Urinary bladder (tissue), 4 donors: ENCODE measurements around the gene PRAMEF5. TPM values are rescaled to one million over a fixed set of nuclear protein-coding genes. Genes with fewer than 3 reads are reported as not detected.
"Not testable (repeated sequence)": the region's sequence is repeated elsewhere in the genome, so short reads cannot be mapped to it uniquely, and the experiment has no call there.

Experiments used
- DNase-seq: peaks from one replicate; pipeline ENCODE4 v3.0.0-alpha.2; 2015; ENCODE audit errors: extremely low spot score
- H3K27ac ChIP-seq: one replicate; pipeline ENCODE4 v1.5.1; 2013; ENCODE audit warnings: low read depth, mild to moderate bottlenecking, moderate library complexity
- H3K36me3 ChIP-seq: one replicate; pipeline ENCODE4 v1.6.1; 2013; ENCODE audit warnings: mild to moderate bottlenecking, moderate library complexity; ENCODE audit not compliant: insufficient read depth
- H3K4me1 ChIP-seq: one replicate; pipeline ENCODE4 v1.6.1; 2013; ENCODE audit warnings: mild to moderate bottlenecking, moderate library complexity; ENCODE audit not compliant: insufficient read depth
- H3K4me3 ChIP-seq: one replicate; pipeline ENCODE4 v1.5.1; 2013; ENCODE audit warnings: low read depth, low read length
- WGBS: extraction: QIAGEN DNeasy Blood & Tissue Kit; methylation state at CpG from one replicate; pipeline ENCODE4 v1.1.7; 2013; 5-methylcytosine and 5-hydroxymethylcytosine counted together
- polyA plus RNA-seq: library from polyadenylated mRNA; stranded (reverse); fragments of 200-250 nt; gene quantifications from one replicate; pipeline ENCODE4 v1.2.3, GENCODE V29; 2013
- total RNA-seq: library from RNA; depleted of rRNA; stranded (reverse); fragments of >200 nt; gene quantifications from one replicate; pipeline ENCODE4 v1.2.3, GENCODE V29; 2014
- donor health status: healthy with polysubstance abuse.
- donor health status: healthy.

The PRAMEF5 gene
- not detected for total RNA-seq
- not detected for polyA plus RNA-seq

DNA sequence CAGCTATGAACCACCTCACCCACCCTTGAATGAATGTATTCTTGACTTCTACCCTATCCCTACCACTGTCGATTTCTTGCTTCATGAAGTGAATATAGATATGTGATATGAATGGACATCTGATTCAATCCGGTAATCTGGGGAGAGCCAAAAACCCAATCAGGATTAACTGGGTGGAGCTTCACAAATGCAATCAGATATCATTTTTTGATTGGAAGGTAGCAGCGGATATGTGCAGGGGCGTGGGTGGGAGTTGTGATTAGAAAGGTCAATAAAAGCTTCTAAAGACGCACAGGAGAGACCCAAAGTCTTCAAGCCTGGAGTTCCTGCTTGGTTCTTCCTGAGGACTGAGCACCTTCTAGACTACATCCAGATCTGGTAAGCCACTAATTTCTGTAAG lies at the start of gene PRAMEF5:
TSS of gene PRAMEF5 (plus strand) at position 301 of the 400 bp plus-strand sequence. CDS start 5,071 bp downstream, outside the sequence.
- not testable (repeated sequence) for DNase-seq, H3K4me3 ChIP-seq, H3K27ac ChIP-seq, H3K4me1 ChIP-seq, H3K36me3 ChIP-seq
- 92% methylated on average over 2 of the region's 5 CpGs for WGBS

DNA sequence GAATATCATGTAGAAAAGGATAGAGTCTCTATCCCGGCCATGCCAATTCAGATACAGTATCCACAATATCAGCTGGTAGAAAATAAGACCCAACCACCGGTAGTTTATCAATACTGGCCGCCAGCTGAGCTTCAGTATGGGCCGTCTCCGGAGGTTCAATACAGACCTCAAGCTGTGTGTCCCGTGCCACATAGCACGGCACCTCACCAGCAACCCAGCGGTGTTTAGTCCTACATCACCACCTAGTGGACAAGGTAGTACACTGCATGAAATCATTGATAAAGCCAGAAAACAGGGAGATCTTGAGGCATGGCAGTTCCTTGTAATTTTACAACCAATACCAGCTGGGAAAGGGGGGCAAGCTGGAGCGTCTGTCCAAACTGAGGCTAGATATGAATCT lies 45.3 kb upstream of the PRAMEF5 start:
- H3K4me3 ChIP-seq, H3K36me3 ChIP-seq, H3K27ac ChIP-seq, H3K4me1 ChIP-seq, DNase-seq: not testable (repeated sequence)
- WGBS = no CpG with 5 or more reads among the region's 9 CpGs

DNA sequence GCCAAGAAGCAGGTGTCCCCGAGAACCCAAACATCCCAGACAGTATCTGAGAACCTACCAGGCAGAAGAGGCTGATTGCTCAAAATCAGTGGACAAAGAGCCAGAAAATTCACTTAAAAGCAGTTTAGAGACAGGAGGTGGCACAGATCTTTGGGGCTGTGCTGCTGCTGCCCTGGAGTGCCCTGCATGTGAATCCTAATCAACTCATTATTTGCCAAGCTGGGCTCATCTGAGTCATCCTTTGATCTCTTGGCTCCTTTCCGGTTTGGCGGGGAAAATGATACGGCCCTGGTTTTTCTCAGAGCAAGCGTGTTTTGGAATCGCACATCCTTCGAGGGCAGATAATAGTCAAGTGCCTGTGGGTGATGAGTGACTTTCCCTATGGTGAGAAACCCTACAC lies 37.4 kb upstream of the PRAMEF5 start:
- not testable (repeated sequence) for H3K27ac ChIP-seq
- WGBS = no CpG with 5 or more reads among the region's 7 CpGs

DNA sequence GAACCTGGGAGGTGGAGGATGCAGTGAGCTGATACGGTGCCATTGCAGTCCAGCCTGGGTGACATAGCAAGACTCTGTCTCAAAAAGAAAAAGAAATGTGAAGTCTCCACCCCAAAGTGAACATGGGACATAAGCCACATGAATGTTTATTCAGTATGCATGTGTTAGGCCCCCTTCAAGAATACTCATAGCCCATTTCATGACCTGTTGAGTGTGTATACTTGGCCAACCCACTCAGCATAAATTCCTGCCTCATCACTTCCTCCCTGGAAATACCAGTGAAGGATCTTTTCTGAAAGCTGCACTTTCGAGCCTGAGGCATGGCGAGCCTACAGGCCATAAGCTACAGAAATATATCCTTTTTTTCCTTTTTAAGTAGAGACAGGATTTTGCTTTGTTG lies 34.8 kb upstream of the PRAMEF5 start:
- no CpG with 5 or more reads among the region's 3 CpGs for WGBS
- H3K36me3 ChIP-seq, DNase-seq: not testable (repeated sequence)

More for the DNA sequence above, 37.4 kb upstream of the PRAMEF5 start:
- DNase-seq, H3K4me1 ChIP-seq, H3K4me3 ChIP-seq, H3K36me3 ChIP-seq: not testable (repeated sequence)

DNA sequence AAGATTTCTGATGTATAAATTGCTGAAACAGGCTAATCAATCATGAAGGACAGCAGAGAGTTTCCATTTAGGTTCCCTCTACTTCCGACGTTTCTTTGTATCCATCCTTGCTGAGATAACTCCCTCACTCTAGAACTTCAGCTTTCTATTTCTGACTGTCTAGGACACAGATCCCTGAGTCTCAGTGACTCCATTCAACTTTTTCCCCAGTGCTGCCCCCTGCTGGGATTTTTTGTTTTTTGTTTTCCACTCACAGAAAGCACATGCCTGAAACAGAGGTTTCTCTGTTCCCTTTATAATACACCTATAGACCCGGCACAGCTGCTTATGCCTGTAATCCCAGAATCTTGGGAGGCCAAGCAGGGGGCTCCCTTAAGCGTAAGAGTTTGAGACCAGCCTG lies 31.2 kb upstream of the PRAMEF5 start:
- H3K36me3 ChIP-seq, H3K4me3 ChIP-seq, H3K27ac ChIP-seq, DNase-seq, H3K4me1 ChIP-seq: not testable (repeated sequence)
- no CpG with 5 or more reads among the region's 4 CpGs for WGBS

More for the DNA sequence above, 34.8 kb upstream of the PRAMEF5 start:
- H3K4me1 ChIP-seq, H3K27ac ChIP-seq, H3K4me3 ChIP-seq: not testable (repeated sequence)

DNA sequence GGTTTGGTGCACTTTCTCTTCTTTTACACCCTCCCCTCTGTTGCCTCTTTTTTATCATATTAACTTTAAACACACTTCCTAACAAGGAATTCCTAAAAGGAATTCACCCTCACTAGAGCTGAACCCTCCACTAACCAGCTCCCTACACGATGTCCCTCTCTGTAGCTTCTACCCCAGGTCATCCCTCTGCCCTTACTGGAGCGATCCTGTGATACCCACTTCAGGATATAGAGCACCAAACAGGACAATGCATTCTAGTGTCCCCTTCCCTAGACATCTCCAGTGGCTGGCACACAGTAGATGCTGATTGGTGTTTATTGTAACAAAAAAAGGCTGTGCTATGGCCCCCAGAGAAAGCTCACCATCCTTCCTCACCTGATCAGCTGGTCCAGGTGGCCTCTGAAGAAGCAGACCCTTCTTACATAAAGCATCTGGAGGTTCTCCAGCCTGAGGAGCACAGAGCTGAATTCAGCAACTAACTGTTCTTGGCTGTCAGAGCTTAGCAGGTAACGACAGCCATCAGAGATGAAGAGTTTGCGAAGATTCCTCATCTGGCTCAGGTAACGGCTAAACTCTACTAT lies 29.4 kb upstream of the PRAMEF5 start:
- WGBS = 80% methylated on average over 5 of the region's 5 CpGs
- no peak overlapping the region for H3K4me3 ChIP-seq
- DNase-seq = no peak
- no peaks in the 10 kb centered on the region for H3K4me1 ChIP-seq
- no peaks in the 10 kb centered on the region for H3K36me3 ChIP-seq
- H3K27ac ChIP-seq = no peak overlapping the region

DNA sequence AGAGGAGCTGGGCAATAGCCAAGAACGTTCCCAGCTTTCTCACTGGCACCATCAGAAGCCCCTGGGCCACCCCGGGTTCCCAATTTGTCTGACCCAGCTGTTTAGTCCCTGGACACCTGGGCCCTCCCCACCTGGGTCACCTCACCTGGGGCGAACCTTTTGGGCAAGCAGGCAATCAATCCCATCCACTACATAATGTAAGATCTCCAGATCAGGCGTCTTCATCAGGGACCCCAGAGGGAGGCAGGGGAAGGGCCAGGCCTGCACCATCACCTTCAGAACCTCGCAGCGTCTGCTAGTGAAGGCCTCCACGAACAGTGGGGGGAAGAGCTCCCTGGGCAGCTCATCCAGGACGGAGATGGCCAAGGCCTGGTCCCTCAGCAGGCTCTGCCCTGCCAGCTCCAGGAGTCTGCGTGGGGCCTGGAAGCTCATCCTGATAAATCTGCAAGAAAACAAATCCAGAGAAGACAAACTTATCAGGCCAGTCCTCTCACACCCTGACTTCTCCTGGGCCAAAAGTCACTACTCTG lies 28.3 kb upstream of the PRAMEF5 start, which contains the start of gene PRAMEF18:
TSS of gene PRAMEF18 (minus strand) at position 480 of the 530 bp plus-strand sequence. CDS start at position 432, 48 bp downstream.
- H3K36me3 ChIP-seq, DNase-seq, H3K4me1 ChIP-seq, H3K27ac ChIP-seq, H3K4me3 ChIP-seq: not testable (repeated sequence)
- WGBS = 68% methylated on average over 9 of the region's 9 CpGs

DNA sequence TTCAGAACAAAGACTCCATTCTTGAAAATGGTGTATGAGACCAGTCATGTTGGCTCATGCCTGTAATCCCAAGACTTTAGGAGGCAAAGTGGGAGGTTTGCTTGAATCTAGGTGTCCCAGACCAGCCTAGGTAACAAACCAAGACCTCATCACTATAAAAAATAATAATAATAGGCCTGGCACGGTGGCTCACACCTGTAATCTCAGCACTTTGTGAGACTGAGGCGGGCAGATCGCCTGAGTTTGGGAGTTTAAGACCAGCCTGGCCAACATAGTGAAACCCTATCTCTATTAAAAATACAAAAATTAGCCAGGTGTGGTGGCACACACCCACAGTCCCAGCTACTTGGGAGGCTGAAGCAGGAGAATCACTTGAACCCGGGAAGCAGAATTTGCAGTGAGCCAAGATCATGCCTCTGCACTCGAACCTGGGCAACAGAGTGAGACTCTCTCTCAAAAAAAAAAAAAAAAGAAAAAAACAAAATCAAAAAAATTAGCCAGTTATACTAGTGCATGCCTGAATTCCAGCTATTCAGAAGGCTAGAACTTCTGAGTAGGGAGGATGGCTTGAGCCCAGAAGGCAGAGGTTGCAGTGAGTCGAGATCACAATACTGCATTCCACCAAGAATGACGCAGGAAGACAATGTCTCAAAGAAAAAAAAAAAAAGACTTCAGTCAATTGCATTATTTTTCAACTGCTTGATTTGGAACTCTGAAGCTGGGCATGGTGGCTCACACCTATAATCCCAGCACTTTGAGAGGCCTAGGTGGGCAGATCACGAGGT lies 26.5 kb upstream of the PRAMEF5 start:
- WGBS = 77% methylated on average over 8 of the region's 8 CpGs
- H3K36me3 ChIP-seq, H3K4me3 ChIP-seq, DNase-seq, H3K4me1 ChIP-seq, H3K27ac ChIP-seq: not testable (repeated sequence)

DNA sequence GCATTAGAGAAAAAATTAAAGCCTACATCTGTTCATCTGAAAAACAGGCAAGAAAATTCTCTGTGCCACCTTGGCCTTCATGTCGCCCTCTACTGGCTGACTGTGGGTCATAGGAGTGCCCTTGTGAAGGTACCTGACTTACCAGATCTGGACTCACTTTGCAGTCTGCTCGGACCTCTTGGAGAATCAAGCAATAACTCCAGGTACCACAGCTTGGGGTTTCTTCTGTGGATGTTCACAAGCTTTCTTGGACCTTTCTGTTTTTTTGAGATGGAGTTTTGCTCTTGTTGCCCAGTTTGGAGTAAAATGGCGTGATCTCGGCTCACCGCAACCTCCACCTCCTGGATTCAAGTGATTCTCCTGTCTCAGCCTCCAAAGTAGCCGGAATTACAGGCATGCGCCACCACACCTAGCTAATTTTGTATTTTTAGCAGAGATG lies 25.6 kb upstream of the PRAMEF5 start:
- Histone ChIP-seq H3K4me3 (no peak overlapping the region), H3K36me3 (no peaks in the 10 kb centered on the region), H3K4me1 (no peaks in the 10 kb centered on the region), H3K27ac (no peak overlapping the region)
- no peak for DNase-seq
- 71% methylated on average over 7 of the region's 7 CpGs for WGBS

DNA sequence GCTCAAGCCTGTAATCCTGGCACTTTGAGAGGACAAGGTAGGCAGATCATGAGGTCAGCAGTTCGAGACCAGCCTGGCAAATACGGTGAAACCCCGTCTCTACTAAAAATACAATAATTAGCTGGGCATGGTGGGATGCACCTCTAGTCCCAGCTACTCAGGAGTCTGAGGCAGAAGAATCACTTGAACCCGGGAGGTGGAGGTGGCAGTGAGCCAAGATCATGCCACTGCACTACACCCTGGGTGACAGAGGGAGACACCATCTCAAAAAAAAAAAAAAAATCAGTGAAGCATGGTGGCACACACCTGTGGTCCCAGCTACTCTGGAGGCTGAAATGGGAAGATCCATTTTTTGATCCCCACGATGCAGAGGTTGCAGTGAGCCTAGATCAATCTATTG lies 23.9 kb upstream of the PRAMEF5 start:
- WGBS = 83% methylated on average over 5 of the region's 5 CpGs
- DNase-seq, H3K27ac ChIP-seq, H3K4me1 ChIP-seq, H3K4me3 ChIP-seq, H3K36me3 ChIP-seq: not testable (repeated sequence)

DNA sequence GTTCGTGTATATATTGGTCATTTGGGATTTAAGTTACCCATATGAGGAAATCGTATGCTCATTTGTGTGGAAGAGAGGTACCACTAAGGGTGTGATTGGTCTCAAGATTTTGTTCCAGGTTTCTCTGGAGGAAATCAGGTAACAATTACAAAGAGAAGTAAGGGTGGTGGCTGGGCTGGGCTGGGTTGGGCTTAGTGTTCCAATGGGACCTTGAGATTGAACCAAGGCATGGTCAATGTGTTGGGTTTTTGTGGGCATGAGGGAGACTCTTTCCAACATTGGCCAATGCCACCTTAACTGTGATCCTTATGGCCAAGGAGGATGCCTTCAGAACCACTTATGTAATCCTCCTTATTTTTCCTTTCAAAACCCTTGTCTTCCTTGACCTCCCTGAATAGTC lies 23.4 kb upstream of the PRAMEF5 start:
- DNase-seq, H3K36me3 ChIP-seq, H3K4me3 ChIP-seq, H3K27ac ChIP-seq, H3K4me1 ChIP-seq: not testable (repeated sequence)
- 72% methylated on average over 2 of the region's 2 CpGs for WGBS

DNA sequence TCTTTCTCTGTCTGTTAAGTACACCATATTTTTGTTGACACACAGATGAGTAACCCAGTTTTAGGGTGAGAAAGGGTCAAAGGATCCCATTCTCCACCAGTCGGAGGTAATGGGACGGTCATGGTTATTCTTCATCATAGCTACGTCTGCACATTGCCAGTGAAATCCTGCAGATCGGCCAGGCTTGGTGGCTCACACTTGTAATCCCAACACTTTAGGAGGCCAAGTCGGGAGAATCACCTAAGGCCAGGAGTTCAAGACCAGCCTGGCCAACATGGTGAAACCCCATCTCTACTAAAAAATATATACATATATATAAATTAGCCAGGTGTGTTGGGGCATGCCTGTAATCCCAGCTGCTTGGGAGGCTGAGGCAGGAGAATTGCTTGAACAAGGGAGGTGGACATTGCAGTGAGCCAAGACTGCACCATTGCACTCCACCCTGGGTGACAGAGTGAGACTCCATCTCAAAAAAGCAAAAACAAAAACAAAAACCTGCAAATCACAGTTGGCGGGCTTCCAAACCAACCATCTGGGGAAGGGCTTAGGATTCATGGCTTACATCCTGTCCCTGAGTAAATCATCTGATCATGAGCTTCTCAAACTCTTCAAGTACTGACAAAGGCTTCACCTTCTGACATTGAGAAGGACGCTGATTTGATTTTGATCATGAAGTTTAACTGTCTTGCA lies 22.8 kb upstream of the PRAMEF5 start:
- WGBS = 80% methylated on average over 7 of the region's 7 CpGs
- not testable (repeated sequence) for H3K36me3 ChIP-seq, H3K4me3 ChIP-seq, H3K4me1 ChIP-seq, H3K27ac ChIP-seq, DNase-seq

DNA sequence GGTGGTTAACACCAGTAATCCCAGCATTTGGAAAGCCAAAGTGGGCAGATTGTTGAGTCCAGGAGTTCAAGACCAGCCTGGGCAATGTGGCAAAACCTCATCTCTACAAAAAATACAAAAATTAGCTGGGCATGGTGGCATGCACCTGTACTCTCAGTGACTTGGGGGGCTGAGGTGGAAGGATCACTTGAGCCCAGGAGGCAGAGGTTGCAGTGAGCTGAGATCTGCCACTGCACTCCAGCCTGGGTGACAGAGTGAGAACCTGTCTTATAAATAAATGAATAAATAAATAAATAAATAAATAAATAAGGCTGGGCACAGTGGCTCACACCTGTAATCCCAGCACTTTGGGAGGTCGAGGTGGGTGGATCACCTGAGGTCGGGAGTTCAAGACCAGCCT lies 21.9 kb upstream of the PRAMEF5 start:
- DNase-seq, H3K36me3 ChIP-seq, H3K4me1 ChIP-seq, H3K4me3 ChIP-seq, H3K27ac ChIP-seq: not testable (repeated sequence)
- 63% methylated on average over 2 of the region's 2 CpGs for WGBS
